HEK293 (cell line): ENCODE measurements around the gene ACTR3C.

ENCODE experiments used
- BCL6B ChIP-seq: fragments of 450-650 bp; formaldehyde crosslinking; IDR thresholded peaks from 2 replicates; pipeline ENCODE4 v1.5.1; 2017; ENCODE audit warnings: missing biosample characterization, missing genetic modification characterization
- GLIS1 ChIP-seq: fragments of 450-650 bp; formaldehyde crosslinking; IDR thresholded peaks from 2 replicates; pipeline ENCODE4 v1.5.1; 2016; ENCODE audit warnings: missing biosample characterization, missing genetic modification characterization
- KLF8 ChIP-seq: fragments of 450-650 bp; formaldehyde crosslinking; IDR thresholded peaks from 2 replicates; pipeline ENCODE4 v1.5.1; 2016; ENCODE audit warnings: missing biosample characterization, missing genetic modification characterization
- OSR2 ChIP-seq: fragments of 450-650 bp; formaldehyde crosslinking; IDR thresholded peaks from 2 replicates; pipeline ENCODE4 v1.5.1; 2016; ENCODE audit warnings: missing biosample characterization, missing genetic modification characterization
- PATZ1 ChIP-seq: fragments of 450-650 bp; formaldehyde crosslinking; IDR thresholded peaks from 2 replicates; pipeline ENCODE4 v1.5.1; 2016; ENCODE audit warnings: missing biosample characterization, missing genetic modification characterization
- SCRT2 ChIP-seq: fragments of 450-650 bp; formaldehyde crosslinking; IDR thresholded peaks from 2 replicates; pipeline ENCODE4 v1.5.1; 2016; ENCODE audit warnings: missing biosample characterization, missing genetic modification characterization
- TCF7L2 ChIP-seq: IDR thresholded peaks from 2 replicates; pipeline ENCODE4 v1.6.1; 2011; ENCODE audit warnings: low read depth, mild to moderate bottlenecking, inconsistent platforms, low read length, moderate library complexity, borderline replicate concordance
- ZBTB11 ChIP-seq: fragments of 450-650 bp; formaldehyde crosslinking; conservative IDR thresholded peaks from 2 replicates; pipeline ENCODE4 v1.5.1; 2016; ENCODE audit warnings: low read depth, missing biosample characterization, missing genetic modification characterization
- ZBTB17 ChIP-seq: fragments of 450-650 bp; formaldehyde crosslinking; IDR thresholded peaks from 2 replicates; pipeline ENCODE4 v1.5.1; 2016; ENCODE audit warnings: missing biosample characterization, missing genetic modification characterization
- ZBTB20 ChIP-seq: fragments of 450-650 bp; formaldehyde crosslinking; IDR thresholded peaks from 2 replicates; pipeline ENCODE4 v1.5.1; 2016; ENCODE audit warnings: missing biosample characterization, missing genetic modification characterization
- ZFP37 ChIP-seq: fragments of 450-650 bp; formaldehyde crosslinking; IDR thresholded peaks from 2 replicates; pipeline ENCODE4 v1.5.1; 2016; ENCODE audit warnings: missing biosample characterization, missing genetic modification characterization
- ZNF157 ChIP-seq: fragments of 450-650 bp; formaldehyde crosslinking; IDR thresholded peaks from 2 replicates; pipeline ENCODE4 v1.5.1; 2016; ENCODE audit warnings: missing biosample characterization, missing genetic modification characterization
- ZNF26 ChIP-seq: fragments of 450-650 bp; formaldehyde crosslinking; IDR thresholded peaks from 2 replicates; pipeline ENCODE4 v1.5.1; 2016; ENCODE audit warnings: missing biosample characterization, missing genetic modification characterization
- ZNF280D ChIP-seq: fragments of 450-650 bp; formaldehyde crosslinking; IDR thresholded peaks from 2 replicates; pipeline ENCODE4 v1.5.1; 2016; ENCODE audit warnings: missing biosample characterization, missing genetic modification characterization
- ZNF292 ChIP-seq: fragments of 450-650 bp; formaldehyde crosslinking; IDR thresholded peaks from 2 replicates; pipeline ENCODE4 v1.5.1; 2016; ENCODE audit warnings: low read depth, missing biosample characterization, missing genetic modification characterization, borderline replicate concordance
- ZNF302 ChIP-seq: fragments of 450-650 bp; formaldehyde crosslinking; IDR thresholded peaks from 2 replicates; pipeline ENCODE4 v1.5.1; 2016; ENCODE audit warnings: missing biosample characterization, missing genetic modification characterization, low read depth
- ZNF324 ChIP-seq: fragments of 450-650 bp; formaldehyde crosslinking; IDR thresholded peaks from 2 replicates; pipeline ENCODE4 v1.5.1; 2016; ENCODE audit warnings: missing biosample characterization, missing genetic modification characterization
- ZNF335 ChIP-seq: fragments of 450-650 bp; formaldehyde crosslinking; conservative IDR thresholded peaks from 2 replicates; pipeline ENCODE4 v1.5.1; 2016; ENCODE audit warnings: missing biosample characterization, missing genetic modification characterization
- ZNF404 ChIP-seq: fragments of 450-650 bp; formaldehyde crosslinking; IDR thresholded peaks from 2 replicates; pipeline ENCODE4 v1.5.1; 2017; ENCODE audit warnings: missing biosample characterization, missing genetic modification characterization
- ZNF501 ChIP-seq: fragments of 450-650 bp; formaldehyde crosslinking; IDR thresholded peaks from 2 replicates; pipeline ENCODE4 v1.5.1; 2016; ENCODE audit warnings: missing biosample characterization, missing genetic modification characterization
- ZNF555 ChIP-seq: fragments of 450-650 bp; formaldehyde crosslinking; conservative IDR thresholded peaks from 2 replicates; pipeline ENCODE4 v1.5.1; 2017; ENCODE audit warnings: missing biosample characterization, mild to moderate bottlenecking, missing genetic modification characterization, inconsistent platforms
- ZNF561 ChIP-seq: fragments of 450-650 bp; IDR thresholded peaks from 2 replicates; pipeline ENCODE4 v1.5.1; 2018; ENCODE audit warnings: missing biosample characterization, missing genetic modification characterization, borderline replicate concordance
- ZNF600 ChIP-seq: fragments of 450-650 bp; formaldehyde crosslinking; IDR thresholded peaks from 2 replicates; pipeline ENCODE4 v1.5.1; 2016; ENCODE audit warnings: missing biosample characterization, missing genetic modification characterization
- ZNF610 ChIP-seq: fragments of 450-650 bp; formaldehyde crosslinking; IDR thresholded peaks from 2 replicates; pipeline ENCODE4 v1.5.1; 2016; ENCODE audit warnings: missing biosample characterization, missing genetic modification characterization, borderline replicate concordance
- ZNF623 ChIP-seq: fragments of 450-650 bp; formaldehyde crosslinking; IDR thresholded peaks from 2 replicates; pipeline ENCODE4 v1.5.1; 2016; ENCODE audit warnings: missing biosample characterization, missing genetic modification characterization
- ZNF654 ChIP-seq: fragments of 450-650 bp; formaldehyde crosslinking; IDR thresholded peaks from 2 replicates; pipeline ENCODE4 v1.5.1; 2016; ENCODE audit warnings: low read depth, missing biosample characterization, missing genetic modification characterization
- ZNF843 ChIP-seq: fragments of 450-650 bp; formaldehyde crosslinking; IDR thresholded peaks from 2 replicates; pipeline ENCODE4 v1.5.1; 2016; ENCODE audit warnings: missing biosample characterization, missing genetic modification characterization
- ZSCAN30 ChIP-seq: fragments of 450-650 bp; IDR thresholded peaks from 2 replicates; pipeline ENCODE4 v1.5.1; 2018; ENCODE audit warnings: missing biosample characterization, mild to moderate bottlenecking, missing genetic modification characterization, moderate library complexity
- ZXDB ChIP-seq: fragments of 450-650 bp; formaldehyde crosslinking; IDR thresholded peaks from 2 replicates; pipeline ENCODE4 v1.5.1; 2016; ENCODE audit warnings: missing biosample characterization, missing genetic modification characterization

ACTR3C gene

GRCh38 chr7:150322833-150323681, at the start of gene ACTR3C, which contains the start of gene LRRC61 (continued):
- 0 out of 2 replicates have a peak, but pooled peaks have one; percentile 47 for TF ChIP-seq ZSCAN30 (tag by site-specific recombination)
- no peak for TF ChIP-seq ZNF292 (tag by site-specific recombination)
- peak; percentile 44 for TF ChIP-seq ZNF561 (tag by site-specific recombination)
- TF ChIP-seq ZNF302 (tag by site-specific recombination): no peak
- TF ChIP-seq ZNF555 (tag by site-specific recombination): no peak
- TF ChIP-seq ZFP37 (tag by site-specific recombination): no peak
- TF ChIP-seq ZNF610 (tag by site-specific recombination): no peak
- TF ChIP-seq ZNF280D (tag by site-specific recombination): no peak
- TF ChIP-seq TCF7L2: peak; percentile 35; the same call in 1 of the 2 replicates
- TF ChIP-seq ZNF843 (tag by site-specific recombination): no peak
- TF ChIP-seq ZNF324 (tag by site-specific recombination): no peak
- TF ChIP-seq ZNF501 (tag by site-specific recombination): 0 out of 2 replicates have a peak, but pooled peaks have one; percentile 65
- TF ChIP-seq ZXDB (tag by site-specific recombination): peak; percentile 71
- TF ChIP-seq GLIS1 (tag by site-specific recombination): peak; percentile 91
- no peak for TF ChIP-seq ZNF157
- peak; percentile 78 for TF ChIP-seq PATZ1 (tag by site-specific recombination)
- peak; percentile 83 for TF ChIP-seq SCRT2 (tag by site-specific recombination)
- peak; percentile 73 for TF ChIP-seq ZBTB11 (tag by site-specific recombination)
- TF ChIP-seq ZNF26 (tag by site-specific recombination): no peak
- peak; percentile 88 for TF ChIP-seq ZBTB17
- TF ChIP-seq ZNF404 (tag by site-specific recombination): no peak
- TF ChIP-seq BCL6B (tag by site-specific recombination): no peak
- no peak; the same call in 1 of the 2 replicates for TF ChIP-seq ZNF600 (tag by site-specific recombination)
- TF ChIP-seq ZNF623 (tag by site-specific recombination): no peak
- TF ChIP-seq OSR2 (tag by site-specific recombination): no peak
- peak; percentile 76 for TF ChIP-seq ZBTB20
- TF ChIP-seq KLF8 (tag by site-specific recombination): peak; percentile 51; the same call in 1 of the 2 replicates
- peak; percentile 94 for TF ChIP-seq ZNF335 (tag by site-specific recombination)
- TF ChIP-seq ZNF654 (tag by site-specific recombination): no peak
